LNCaP clone FGC (cell line): ENCODE measurements around the gene LCN10.

Experiments used
- DNase-seq: peaks from one replicate; pipeline ENCODE4 v3.0.0-alpha.2; 2011; ENCODE audit warnings: low read depth
- H3K4me3 ChIP-seq: 2 replicates; pipeline ENCODE4 v1.5.1; 2011; ENCODE audit warnings: mild to moderate bottlenecking, low read depth, low read length, control low read depth
- CTCF ChIP-seq: IDR thresholded peaks from 2 replicates; pipeline ENCODE4 v1.5.1; 2012; ENCODE audit warnings: mild to moderate bottlenecking; ENCODE audit not compliant: control insufficient read depth, insufficient read depth; ENCODE audit errors: extremely low read depth

Gene LCN10

DNA sequence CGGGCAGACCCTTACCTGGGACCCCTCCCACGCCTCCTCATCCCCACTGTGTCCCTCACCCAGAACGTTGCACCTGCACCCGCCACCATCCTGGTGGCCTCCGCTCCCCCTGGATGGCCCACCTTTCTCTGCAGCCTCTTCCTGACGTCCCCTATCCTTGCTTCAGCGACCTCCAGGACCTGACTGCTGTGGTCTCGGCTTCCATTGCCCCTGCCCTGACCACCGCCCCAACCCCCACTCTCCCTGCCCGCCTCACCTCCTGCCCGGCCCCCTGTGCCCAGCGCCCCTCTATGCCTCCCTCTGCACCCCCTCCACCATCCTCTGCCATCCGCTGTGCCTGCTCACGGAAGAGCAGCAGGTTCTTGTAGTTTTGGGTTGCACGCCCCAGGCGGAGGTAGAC is 2.2 kb downstream of the LCN10 start:
- no peak for TF ChIP-seq CTCF
- no peak overlapping the region for H3K4me3 ChIP-seq
- DNase-seq, result no peak

GRCh38 chr9:136740069-136740468 is 2.7 kb downstream of the LCN10 start:
- DNase-seq, result no peak
- no peak for TF ChIP-seq CTCF
- H3K4me3 ChIP-seq, result no peak overlapping the region

DNA sequence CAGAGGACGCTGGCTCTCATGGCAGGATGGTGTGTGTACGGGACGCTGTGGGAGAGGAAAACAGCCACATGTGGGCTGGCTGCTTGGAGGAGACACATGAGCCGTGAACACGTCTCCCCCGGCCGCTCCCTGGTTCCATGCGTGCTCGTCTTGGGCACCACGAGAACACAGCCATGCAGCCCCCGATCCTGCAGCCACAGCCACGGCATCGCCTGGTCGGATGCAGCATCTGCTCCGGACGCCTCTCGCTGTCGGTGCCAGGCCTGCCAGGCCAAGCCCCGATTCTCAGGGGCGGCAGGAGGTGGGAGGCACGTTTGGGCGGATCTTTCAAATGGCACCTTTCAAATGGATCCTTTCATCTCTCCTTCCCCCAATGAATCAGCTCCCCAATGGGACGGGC is 3.2 kb downstream of the LCN10 start:
- DNase-seq, result no peak
- TF ChIP-seq CTCF, result no peak

GRCh38 chr9:136738960-136739359 is 3.8 kb downstream of the LCN10 start:
- no peak for TF ChIP-seq CTCF
- H3K4me3 ChIP-seq, result no peak overlapping the region
- DNase-seq, result no peak

More for the DNA sequence above, 3.2 kb downstream of the LCN10 start:
- no peak overlapping the region for H3K4me3 ChIP-seq

- H3K4me3 ChIP-seq, result no peak overlapping the region
- DNase-seq, result no peak
- no peak for TF ChIP-seq CTCF
Measured at GRCh38 chr9:136735812-136736480, 6.8 kb downstream of the LCN10 start.

- TF ChIP-seq CTCF, result no peak
Measured at GRCh38 chr9:136734837-136735496, 7.8 kb downstream of the LCN10 start.

GRCh38 chr9:136733611-136734010 is 9.1 kb downstream of the LCN10 start:
- no peak for DNase-seq
- TF ChIP-seq CTCF, result no peak
- no peak overlapping the region for H3K4me3 ChIP-seq

More at GRCh38 chr9:136734837-136735496, 7.8 kb downstream of the LCN10 start:
- H3K4me3 ChIP-seq, result no peak overlapping the region
- no peak for DNase-seq
